Stimulated activated CD8-positive, alpha-beta memory T cell treated with anti-CD3 and anti-CD28 coated beads, Interleukin-12 subunit alpha, Interleukin-12 subunit beta, amount 100 ng/mL, for 24 hours (primary cell): ENCODE results near the gene GYPA.
"Not testable (repeated sequence)": the region's sequence is repeated elsewhere in the genome, so short reads cannot be mapped to it uniquely, and the experiment has no call there.

Experiments used
- DNase-seq: peaks from one replicate; pipeline ENCODE4 v3.0.0-alpha.2; 2020; ENCODE audit errors: extremely low read depth

Gene GYPA

GRCh38 chr4:144140594-144141295 lies at the start of gene GYPA:
GYPA (minus strand) TSS chr4:144140718; CDS start chr4:144140635, 83 bp downstream.
- not testable (repeated sequence) for DNase-seq

- no peak for DNase-seq
These were observed 49.5 kb upstream of the GYPA start for GRCh38 chr4:144190009-144190408.

- DNase-seq: no peak
These were observed 48.6 kb upstream of the GYPA start for GRCh38 chr4:144189121-144189520.

- DNase-seq: no peak
These were observed 44.6 kb upstream of the GYPA start for GRCh38 chr4:144185086-144185485.

GRCh38 chr4:144183165-144183564 lies 42.6 kb upstream of the GYPA start:
- DNase-seq: no peak

GRCh38 chr4:144181391-144181790 lies 40.9 kb upstream of the GYPA start:
- no peak for DNase-seq

- no peak for DNase-seq
These were observed 38.7 kb upstream of the GYPA start for GRCh38 chr4:144179152-144179739.

- no peak for DNase-seq
These were observed 37.9 kb upstream of the GYPA start for GRCh38 chr4:144178414-144178813.

GRCh38 chr4:144176476-144176875 lies 36.0 kb upstream of the GYPA start:
- no peak for DNase-seq

GRCh38 chr4:144174401-144175067 lies 34.0 kb upstream of the GYPA start:
- DNase-seq: no peak

- no peak for DNase-seq
These were observed 31.2 kb upstream of the GYPA start for GRCh38 chr4:144171697-144172096.

- no peak for DNase-seq
These were observed 28.7 kb upstream of the GYPA start for GRCh38 chr4:144169211-144169610.

GRCh38 chr4:144154044-144154443 lies 13.5 kb upstream of the GYPA start:
- no peak for DNase-seq

- DNase-seq: not testable (repeated sequence)
These were observed 2.3 kb upstream of the GYPA start for GRCh38 chr4:144142690-144143326.

- DNase-seq: no peak
These were observed 975 bp upstream of the GYPA start for GRCh38 chr4:144141493-144141892.

GRCh38 chr4:144139991-144140390 lies 527 bp downstream of the GYPA start:
- not testable (repeated sequence) for DNase-seq

GRCh38 chr4:144139547-144139946 lies 971 bp downstream of the GYPA start:
- not testable (repeated sequence) for DNase-seq

- DNase-seq: not testable (repeated sequence)
These were observed 2.3 kb downstream of the GYPA start for GRCh38 chr4:144138239-144138638.

GRCh38 chr4:144137137-144137931 lies 3.2 kb downstream of the GYPA start:
- DNase-seq: not testable (repeated sequence)

- DNase-seq: not testable (repeated sequence)
These were observed 4.3 kb downstream of the GYPA start for GRCh38 chr4:144136189-144136588.

GRCh38 chr4:144130167-144130566 lies 10.4 kb downstream of the GYPA start:
- DNase-seq: not testable (repeated sequence)
